T47D (cell line): ENCODE results near the gene EEF2.

Source experiments
- DNase-seq, 2 experiments: peaks; one replicate each; pipeline versions ENCODE4 v3.0.0 to v3.0.0-alpha.2; 2011 to 2012; ENCODE audit warnings: low read depth in 1 of 2, low spot score in 1 of 2
- JUND ChIP-seq: IDR thresholded peaks from 2 replicates; pipeline ENCODE4 v1.6.1; 2012; ENCODE audit warnings: low read depth
- in situ Hi-C: cut with HindIII; loops from 2 replicates; pipeline ENCODE4 v1.10.0; 2016; ENCODE audit warnings: low sequenced_read_pairs, low pct_unique_long_range_greater_than_20kb

The EEF2 gene

GRCh38 chr19:3984908-3985642 is at the start of gene EEF2:
Gene EEF2 (minus strand): TSS chr19:3985463. CDS start chr19:3985380, 83 bp downstream.
- peak; percentile 73 to 88 for DNase-seq
- in situ Hi-C loops: no loop called here
- no peak for TF ChIP-seq JUND

- TF ChIP-seq JUND: no peak
- no peak for DNase-seq
- in situ Hi-C loops: no loop called here
Measured at GRCh38 chr19:4034048-4035017, 49.1 kb upstream of the EEF2 start.

- in situ Hi-C loops: no loop called here
- no peak for TF ChIP-seq JUND
Measured at GRCh38 chr19:4033028-4033956, 48.0 kb upstream of the EEF2 start.

GRCh38 chr19:4032436-4032835 is 47.2 kb upstream of the EEF2 start:
- no peak for DNase-seq
- TF ChIP-seq JUND: no peak
- in situ Hi-C loops: no loop called here

More at GRCh38 chr19:4033028-4033956, 48.0 kb upstream of the EEF2 start:
- DNase-seq: no peak

GRCh38 chr19:4031420-4031819 is 46.2 kb upstream of the EEF2 start:
- TF ChIP-seq JUND: no peak
- in situ Hi-C loops: no loop called here
- DNase-seq: no peak

- no peak for TF ChIP-seq JUND
- in situ Hi-C loops: no loop called here
- DNase-seq: no peak
Measured at GRCh38 chr19:4030981-4031380, 45.7 kb upstream of the EEF2 start.

- no peak for TF ChIP-seq JUND
- in situ Hi-C loops: no loop called here
- no peak for DNase-seq
Measured at GRCh38 chr19:4030552-4030951, 45.3 kb upstream of the EEF2 start.

GRCh38 chr19:4029247-4029614 is 44.0 kb upstream of the EEF2 start:
- TF ChIP-seq JUND: no peak
- in situ Hi-C loops: no loop called here
- no peak for DNase-seq

- no peak for TF ChIP-seq JUND
- in situ Hi-C loops: no loop called here
- no peak for DNase-seq
Measured at GRCh38 chr19:4028334-4029246, 43.3 kb upstream of the EEF2 start.

GRCh38 chr19:4027146-4027545 is 41.9 kb upstream of the EEF2 start:
- in situ Hi-C loops: no loop called here
- DNase-seq: no peak
- TF ChIP-seq JUND: no peak

- no peak for DNase-seq
- in situ Hi-C loops: no loop called here
- no peak for TF ChIP-seq JUND
Measured at GRCh38 chr19:4025317-4025716, 40.1 kb upstream of the EEF2 start.
